ENCODE data around the gene FBXW11. TPM values are rescaled to one million over a fixed set of nuclear protein-coding genes. Genes with fewer than 3 reads are reported as not detected.

Gene FBXW11
- total and polyA plus RNA-seq, 3 donors from 2014 or later, result 46.3 to 61.8 (median 60.6) TPM

DNA sequence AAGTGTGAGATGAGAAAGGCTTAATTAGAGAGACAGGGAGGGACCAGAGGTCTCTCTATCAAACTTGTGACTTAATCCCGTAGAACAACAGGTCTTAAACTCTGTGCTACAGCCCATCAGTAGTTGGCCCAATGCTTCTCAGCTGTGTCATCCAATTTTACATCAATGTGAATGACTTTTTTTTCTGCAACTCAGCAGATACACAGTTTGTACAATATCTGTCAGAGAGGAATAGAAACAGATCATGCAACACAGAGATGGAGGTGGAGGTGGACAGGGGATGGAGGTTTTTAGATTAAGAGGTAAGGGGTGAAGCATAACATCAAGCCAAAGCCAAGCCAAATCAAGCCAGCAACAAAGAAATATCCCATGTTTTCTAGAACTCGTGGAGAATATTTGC, 43.0 kb downstream of the FBXW11 start:
- intact Hi-C loops (cut with DNase I; ENCODE audit: low total_unique reads), result no loop called here
- Histone ChIP-seq H3K4me3 (no peak overlapping the region), H3K27me3 (no peaks in the 10 kb centered on the region), H3K9me3 (no peaks in the 10 kb centered on the region), H3K36me3 (ENCODE audit: low read depth, missing control alignments) (no peaks in the 10 kb centered on the region), H3K4me1 (peaks cover 15% of the 10 kb centered on the region), H3K27ac (no peak overlapping the region)
- no peak for DNase-seq
- TF ChIP-seq, protein P1, sequence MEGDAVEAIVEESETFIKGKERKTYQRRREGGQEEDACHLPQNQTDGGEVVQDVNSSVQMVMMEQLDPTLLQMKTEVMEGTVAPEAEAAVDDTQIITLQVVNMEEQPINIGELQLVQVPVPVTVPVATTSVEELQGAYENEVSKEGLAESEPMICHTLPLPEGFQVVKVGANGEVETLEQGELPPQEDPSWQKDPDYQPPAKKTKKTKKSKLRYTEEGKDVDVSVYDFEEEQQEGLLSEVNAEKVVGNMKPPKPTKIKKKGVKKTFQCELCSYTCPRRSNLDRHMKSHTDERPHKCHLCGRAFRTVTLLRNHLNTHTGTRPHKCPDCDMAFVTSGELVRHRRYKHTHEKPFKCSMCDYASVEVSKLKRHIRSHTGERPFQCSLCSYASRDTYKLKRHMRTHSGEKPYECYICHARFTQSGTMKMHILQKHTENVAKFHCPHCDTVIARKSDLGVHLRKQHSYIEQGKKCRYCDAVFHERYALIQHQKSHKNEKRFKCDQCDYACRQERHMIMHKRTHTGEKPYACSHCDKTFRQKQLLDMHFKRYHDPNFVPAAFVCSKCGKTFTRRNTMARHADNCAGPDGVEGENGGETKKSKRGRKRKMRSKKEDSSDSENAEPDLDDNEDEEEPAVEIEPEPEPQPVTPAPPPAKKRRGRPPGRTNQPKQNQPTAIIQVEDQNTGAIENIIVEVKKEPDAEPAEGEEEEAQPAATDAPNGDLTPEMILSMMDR (IDR thresholded peaks at IDR 0.05), result no peak
- no peak for TF ChIP-seq POLR2A (IDR thresholded peaks at IDR 0.05)
- WGBS, 2 donors, result 82 to 95% methylated on average over 2 of the region's 2 CpGs

DNA sequence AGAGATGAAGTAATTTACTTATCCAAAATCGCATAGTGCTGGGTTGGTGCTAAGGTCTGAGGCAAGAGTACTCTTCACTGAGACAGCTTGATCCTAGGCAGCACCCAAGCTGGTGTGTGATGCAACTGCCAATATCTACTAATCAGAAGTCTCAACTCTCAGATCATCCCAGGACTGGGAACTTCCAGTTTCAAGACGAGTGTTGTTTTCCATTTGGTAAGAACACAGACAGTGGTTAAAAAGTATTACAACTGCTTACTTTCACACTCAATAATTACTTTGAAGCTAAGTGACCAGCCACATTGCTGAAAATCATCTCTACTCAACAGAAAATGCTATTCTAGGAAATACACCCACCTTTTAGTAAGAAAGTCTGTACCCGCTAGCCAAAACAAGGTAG, 45.3 kb downstream of the FBXW11 start:
- H3K27me3 ChIP-seq, result no peaks in the 10 kb centered on the region
- intact Hi-C loops (cut with DNase I; ENCODE audit: low total_unique reads), result no loop called here
- no peaks in the 10 kb centered on the region for H3K36me3 ChIP-seq (ENCODE audit: low read depth, missing control alignments)
- no peak for DNase-seq
- TF ChIP-seq POLR2A (IDR thresholded peaks at IDR 0.05), result no peak
- TF ChIP-seq, protein P1 (IDR thresholded peaks at IDR 0.05), result no peak
- peaks cover 22% of the 10 kb centered on the region for H3K4me1 ChIP-seq
- WGBS, 2 donors, result 69 to 70% methylated on average over 3 of the region's 3 CpGs
- H3K9me3 ChIP-seq, result no peaks in the 10 kb centered on the region
- no peak overlapping the region for H3K27ac ChIP-seq
- no peak overlapping the region for H3K4me3 ChIP-seq

DNA sequence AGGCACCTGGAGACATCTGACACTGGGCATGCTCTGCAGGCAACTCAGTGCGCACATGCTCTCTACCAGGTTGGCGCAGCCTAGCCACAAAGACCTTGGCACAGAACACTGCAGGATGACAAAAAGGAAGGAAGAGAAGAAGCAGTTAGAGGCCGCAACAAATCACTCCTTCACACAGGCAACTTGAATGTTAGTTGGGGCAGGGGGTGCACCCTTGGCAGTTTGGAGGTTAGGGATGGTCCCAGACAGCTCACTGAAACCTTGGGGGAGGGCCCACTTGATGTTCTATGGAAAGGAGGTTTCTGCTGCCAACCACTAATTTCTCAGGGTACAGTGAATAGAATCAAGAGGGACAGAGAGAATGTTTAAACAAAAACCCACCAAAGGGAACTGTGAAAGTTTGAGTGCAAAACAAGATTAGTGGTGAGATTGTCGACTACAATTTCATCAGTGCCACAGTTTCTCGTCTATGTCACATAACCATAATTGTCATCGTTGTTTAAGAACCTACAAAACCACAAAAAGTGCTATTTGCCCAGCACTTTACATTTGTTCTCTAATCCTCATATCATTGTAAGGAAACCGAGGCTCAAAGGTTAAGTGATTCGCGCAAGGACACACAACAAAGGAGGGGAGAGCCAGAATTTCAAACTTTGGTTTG, 48.7 kb downstream of the FBXW11 start:
- TF ChIP-seq POLR2A (IDR thresholded peaks at IDR 0.05), result no peak
- TF ChIP-seq, protein P1 (IDR thresholded peaks at IDR 0.05), result no peak
- 73 to 79% methylated on average over 9 of the region's 9 CpGs for WGBS, 2 donors
- Histone ChIP-seq H3K4me1 (peaks cover 20% of the 10 kb centered on the region), H3K36me3 (ENCODE audit: low read depth, missing control alignments) (no peaks in the 10 kb centered on the region), H3K27ac (no peak overlapping the region), H3K27me3 (no peaks in the 10 kb centered on the region), H3K4me3 (no peak overlapping the region), H3K9me3 (no peaks in the 10 kb centered on the region)
- DNase-seq, result peak; percentile 43
- intact Hi-C loops (cut with DNase I; ENCODE audit: low total_unique reads), result no loop called here

DNA sequence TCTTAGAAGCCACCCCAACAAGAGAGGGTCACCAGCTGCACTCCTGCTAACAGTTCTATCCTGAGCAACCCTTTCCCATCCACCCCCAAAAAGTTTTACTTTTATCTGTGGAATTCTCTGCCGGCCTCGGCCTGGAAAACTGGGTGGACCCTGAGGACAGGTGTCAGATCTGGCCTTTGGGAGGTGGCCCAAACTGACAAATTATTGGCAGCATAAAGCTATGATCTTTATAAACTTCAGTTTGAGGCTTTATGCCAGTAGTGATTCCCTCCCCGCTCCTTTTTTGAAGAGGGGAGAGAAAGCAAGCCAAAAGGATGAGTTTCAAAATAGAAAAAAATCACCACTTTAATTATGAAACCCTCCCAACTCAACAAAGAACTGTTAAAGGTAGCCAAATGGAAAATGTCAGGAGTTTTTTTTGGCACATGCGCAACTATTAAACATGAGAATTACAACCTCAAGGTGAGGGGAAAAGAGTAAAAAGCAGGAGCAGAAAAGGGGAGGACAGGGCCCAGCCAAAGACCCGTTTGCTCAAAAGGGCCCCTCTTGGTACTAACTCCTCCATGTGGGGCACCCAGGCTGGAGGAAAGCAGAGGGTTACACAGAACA, 49.4 kb downstream of the FBXW11 start:
- no peak overlapping the region for H3K4me3 ChIP-seq
- TF ChIP-seq, protein P1 (IDR thresholded peaks at IDR 0.05), result no peak
- TF ChIP-seq POLR2A (IDR thresholded peaks at IDR 0.05), result no peak
- DNase-seq, result peak; percentile 27
- intact Hi-C loops (cut with DNase I; ENCODE audit: low total_unique reads), result no loop called here
- H3K9me3 ChIP-seq, result no peaks in the 10 kb centered on the region
- no peak overlapping the region for H3K27ac ChIP-seq
- 36 to 40% methylated on average over 5 of the region's 5 CpGs for WGBS, 2 donors
- peaks cover 20% of the 10 kb centered on the region for H3K4me1 ChIP-seq
- no peaks in the 10 kb centered on the region for H3K36me3 ChIP-seq (ENCODE audit: low read depth, missing control alignments)
- H3K27me3 ChIP-seq, result no peaks in the 10 kb centered on the region

DNA sequence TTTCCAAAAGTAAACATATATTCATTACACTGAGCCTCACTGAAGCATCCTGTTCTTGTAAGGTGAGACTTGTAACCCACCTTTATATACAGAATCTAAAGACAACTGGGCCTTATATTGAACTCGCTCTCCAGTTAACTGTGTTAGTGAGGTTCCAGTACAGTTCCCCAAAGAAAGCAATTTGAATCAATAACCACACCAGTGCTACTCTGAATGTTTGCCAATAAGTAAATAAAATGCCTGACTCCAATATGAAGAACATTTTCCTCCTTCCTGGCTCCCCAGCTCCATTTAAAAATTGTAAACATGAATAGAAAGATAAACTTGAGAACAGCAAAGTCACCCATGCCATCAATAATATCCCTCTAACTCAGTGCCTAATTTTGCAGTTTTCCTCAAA, 50.1 kb downstream of the FBXW11 start:
- WGBS, 2 donors, result 88 to 100% methylated on average over 1 of the region's 1 CpG
- no peaks in the 10 kb centered on the region for H3K9me3 ChIP-seq
- intact Hi-C loops (cut with DNase I; ENCODE audit: low total_unique reads), result no loop called here
- no peak overlapping the region for H3K27ac ChIP-seq
- H3K4me1 ChIP-seq, result peaks cover 20% of the 10 kb centered on the region
- no peak for DNase-seq
- H3K4me3 ChIP-seq, result no peak overlapping the region
- TF ChIP-seq POLR2A (IDR thresholded peaks at IDR 0.05), result no peak
- TF ChIP-seq, protein P1 (IDR thresholded peaks at IDR 0.05), result no peak
- H3K36me3 ChIP-seq (ENCODE audit: low read depth, missing control alignments), result no peaks in the 10 kb centered on the region
- H3K27me3 ChIP-seq, result no peaks in the 10 kb centered on the region
